HG02938 (cell line): ENCODE measurements around the gene TMEM273.
"Not testable (repeated sequence)": the region's sequence is repeated elsewhere in the genome, so short reads cannot be mapped to it uniquely, and the experiment has no call there.

Source experiments
- ATAC-seq: cut with Tn5 transposase; IDR thresholded peaks from one replicate; pipeline ENCODE4 v1.9.1; 2021; ENCODE audit warnings: mild to moderate bottlenecking, moderate library complexity; ENCODE audit not compliant: unreplicated experiment

TMEM273 gene

DNA sequence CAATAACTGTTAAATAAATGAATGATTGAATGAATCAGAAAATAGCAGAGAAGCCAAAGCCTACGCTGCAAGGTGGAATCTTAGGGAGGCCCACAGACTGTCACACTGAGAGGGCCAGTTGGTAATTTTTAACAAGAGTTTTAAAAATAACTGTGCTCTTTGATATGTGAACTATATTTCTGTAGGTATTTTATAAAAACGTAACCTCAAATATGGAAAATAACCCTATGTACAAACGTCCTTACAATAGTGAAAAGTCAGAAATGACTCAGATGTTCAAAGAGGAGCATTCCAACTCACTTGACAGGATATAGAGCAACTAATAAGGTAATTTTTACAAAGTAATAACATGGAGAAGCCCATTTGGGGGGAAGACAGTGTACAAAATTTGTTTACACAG lies 18.9 kb upstream of the TMEM273 start:
- peak; percentile 53 for ATAC-seq

- ATAC-seq, result no peak
Measured at GRCh38 chr10:49205206-49205605, 17.0 kb upstream of the TMEM273 start.

- ATAC-seq, result no peak
Measured at GRCh38 chr10:49204119-49204518, 15.9 kb upstream of the TMEM273 start.

GRCh38 chr10:49202266-49202665 lies 14.1 kb upstream of the TMEM273 start:
- no peak for ATAC-seq

- ATAC-seq, result no peak
Measured at GRCh38 chr10:49200854-49201253, 12.7 kb upstream of the TMEM273 start.

- no peak for ATAC-seq
Measured at GRCh38 chr10:49197171-49197570, 9.0 kb upstream of the TMEM273 start.

DNA sequence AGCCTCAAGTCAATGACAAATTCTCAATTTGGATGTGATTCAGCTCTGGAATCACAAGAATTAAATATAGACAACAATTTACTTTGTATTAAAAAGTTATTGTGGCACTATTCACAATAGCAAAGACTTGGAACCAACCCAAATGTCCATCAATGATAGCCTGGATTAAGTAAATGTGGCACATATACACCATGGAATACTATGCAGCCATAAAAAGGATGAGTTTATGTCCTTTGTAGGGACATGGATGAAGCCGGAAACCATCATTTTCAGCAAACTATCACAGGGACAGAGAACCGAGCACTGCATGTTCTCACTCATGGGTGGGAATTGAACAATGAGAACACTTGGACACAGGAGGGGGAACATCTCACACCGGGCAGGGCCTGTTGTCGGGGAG lies 7.7 kb upstream of the TMEM273 start:
- not testable (repeated sequence) for ATAC-seq

- no peak for ATAC-seq
Measured at GRCh38 chr10:49194212-49194920, 6.2 kb upstream of the TMEM273 start.

DNA sequence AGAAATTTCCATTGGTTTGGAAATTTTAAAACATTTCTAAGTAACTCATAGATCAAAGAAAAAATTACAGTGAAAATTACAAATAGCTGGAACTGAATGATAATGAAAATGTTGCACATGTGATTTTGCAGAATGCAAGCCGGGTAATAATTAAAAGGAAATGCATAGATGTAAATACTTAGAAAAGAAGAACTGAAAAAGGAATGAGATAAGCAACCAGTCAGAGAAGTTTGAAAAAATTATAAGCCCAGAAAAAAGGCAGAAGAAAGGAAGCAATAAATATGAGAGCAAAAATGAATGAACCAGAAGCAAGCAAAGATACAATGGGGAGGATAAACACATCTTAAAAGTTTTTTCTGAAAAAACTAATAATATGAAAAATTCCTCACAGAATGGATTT lies 3.2 kb upstream of the TMEM273 start:
- ATAC-seq, result no peak

DNA sequence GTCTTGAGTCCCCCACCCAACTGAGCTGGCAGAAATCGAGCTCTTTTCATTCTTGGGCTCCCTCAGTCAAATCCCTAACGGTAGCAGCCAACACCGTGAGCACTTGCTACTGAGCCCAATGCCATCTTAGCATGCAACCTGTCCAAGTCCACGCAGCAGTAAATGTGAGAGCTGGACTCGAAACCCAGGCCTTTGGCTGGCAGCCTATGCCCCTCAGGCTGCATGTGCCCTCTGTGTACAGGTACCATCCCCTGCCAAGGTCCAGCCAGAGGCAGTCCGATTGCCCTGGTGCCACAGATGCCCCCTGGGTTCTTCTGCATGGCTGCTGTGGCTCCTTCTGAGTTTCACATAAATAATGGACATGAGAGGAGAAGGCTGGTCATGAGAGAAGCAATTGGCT lies 1.2 kb upstream of the TMEM273 start:
- no peak for ATAC-seq

- no peak for ATAC-seq
Measured at GRCh38 chr10:49187044-49187484, 1.1 kb downstream of the TMEM273 start.

- no peak for ATAC-seq
Measured at GRCh38 chr10:49186613-49187012, 1.6 kb downstream of the TMEM273 start.

GRCh38 chr10:49185213-49185612 lies 3.0 kb downstream of the TMEM273 start:
- no peak for ATAC-seq

- no peak for ATAC-seq
Measured at GRCh38 chr10:49184642-49185111, 3.5 kb downstream of the TMEM273 start.

DNA sequence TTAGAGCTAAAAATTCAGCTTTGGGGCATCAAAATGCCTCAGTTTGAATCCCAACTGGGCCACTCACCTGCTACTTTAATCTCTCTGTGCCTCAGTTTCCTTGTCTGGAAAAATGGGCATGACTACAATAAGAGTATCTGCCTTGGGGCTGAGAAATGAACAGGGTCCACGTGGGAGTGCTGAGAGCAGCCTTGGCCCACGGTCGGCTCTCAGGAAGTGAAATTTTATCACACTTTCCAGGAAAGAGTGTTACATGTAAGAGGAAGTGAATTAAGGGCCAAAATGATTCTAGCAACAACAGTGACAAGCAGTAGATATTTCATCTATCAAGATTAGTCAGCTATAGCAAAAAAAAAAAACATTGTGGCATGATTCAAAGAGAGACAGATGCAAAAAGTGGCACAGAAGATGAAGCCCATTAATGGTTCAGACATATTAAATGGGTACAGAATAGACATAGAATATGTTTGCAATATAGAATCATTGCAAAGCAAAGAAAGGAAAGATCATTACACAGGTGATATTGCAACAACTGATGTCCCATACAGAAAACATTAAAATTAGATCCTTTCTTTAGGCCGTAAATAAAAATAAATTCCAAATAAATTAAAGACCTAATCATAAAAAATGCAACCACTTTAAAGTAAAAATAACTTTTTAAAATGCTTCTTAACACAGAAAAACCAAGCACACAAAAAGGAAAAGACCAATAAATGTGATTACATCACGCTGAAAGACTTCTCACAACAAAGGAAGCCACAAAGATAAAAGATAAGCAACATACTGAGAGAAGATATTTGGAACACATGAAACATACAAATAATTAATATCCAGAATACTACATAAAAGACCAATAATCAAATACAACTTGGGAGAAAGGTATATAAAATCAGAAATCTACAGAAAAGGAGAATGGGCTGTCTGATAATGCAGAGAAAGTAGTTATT lies 4.3 kb downstream of the TMEM273 start:
- no peak for ATAC-seq

GRCh38 chr10:49182776-49183175 lies 5.4 kb downstream of the TMEM273 start:
- no peak for ATAC-seq

DNA sequence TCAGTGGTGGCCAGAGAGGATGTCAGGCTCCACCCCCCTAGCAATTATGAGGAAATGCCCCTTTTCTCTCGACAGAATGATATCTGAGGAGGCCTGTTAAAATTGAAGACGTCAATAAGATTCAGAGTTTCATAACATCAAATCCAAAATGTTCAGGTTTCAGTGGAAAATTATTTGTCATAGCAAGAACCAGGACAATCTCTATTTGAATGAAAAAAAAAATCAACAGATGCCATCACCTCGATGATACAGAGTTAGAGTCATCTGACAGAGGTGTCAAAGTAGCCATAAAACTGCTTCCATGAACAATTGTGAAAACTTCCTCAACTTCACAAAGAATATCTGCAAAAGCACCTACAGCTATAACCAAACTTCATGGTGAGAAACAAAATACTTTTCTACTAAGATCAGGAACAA lies 7.7 kb downstream of the TMEM273 start:
- no peak for ATAC-seq

GRCh38 chr10:49179699-49180443 lies 8.3 kb downstream of the TMEM273 start:
- no peak for ATAC-seq

DNA sequence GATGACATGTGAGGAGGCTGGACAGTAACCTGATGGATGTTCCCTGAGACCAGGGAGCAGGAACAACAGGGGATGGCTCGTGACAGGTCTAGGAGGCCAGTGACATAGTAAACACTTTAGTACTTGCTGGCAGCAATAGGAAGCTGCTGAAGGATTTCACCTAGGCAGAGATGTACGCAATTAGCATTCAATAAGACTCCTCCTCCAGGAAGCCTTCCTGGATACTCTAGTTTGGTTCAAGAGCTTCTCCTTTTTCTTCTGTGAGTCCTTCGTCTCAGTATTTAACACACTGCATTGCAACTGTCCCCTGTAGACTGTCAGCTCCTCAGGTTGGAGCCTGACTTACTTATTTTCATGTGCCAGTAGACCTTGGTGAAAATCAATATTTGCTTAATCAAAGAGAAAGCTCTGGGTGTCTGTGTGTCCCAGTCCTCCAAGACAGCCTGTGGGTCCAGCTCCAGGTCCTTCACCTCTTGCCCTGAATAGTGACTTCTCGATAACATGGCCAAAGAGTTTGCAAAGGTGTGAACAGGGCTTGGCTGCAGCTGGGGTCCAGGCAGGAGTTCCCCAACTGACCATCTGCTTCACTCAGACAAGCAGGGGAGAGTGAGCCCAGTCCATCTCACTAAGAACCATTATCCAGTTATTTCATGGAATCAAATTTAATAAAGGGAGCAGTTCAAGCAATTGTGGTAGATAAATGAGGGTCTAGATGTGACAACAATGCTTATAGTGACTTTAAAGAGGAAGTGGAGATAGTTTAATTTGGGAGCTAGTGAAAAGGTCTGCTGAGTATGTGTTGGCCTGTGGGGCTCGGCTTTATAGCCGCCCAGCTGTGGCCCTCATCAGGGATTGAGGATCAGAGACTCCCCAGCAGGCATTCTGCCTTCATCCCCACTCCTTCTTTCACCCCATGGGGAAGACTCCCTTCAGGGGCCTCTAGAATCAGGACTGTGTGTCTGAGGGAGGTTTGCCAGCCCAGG lies 9.4 kb downstream of the TMEM273 start:
- no peak for ATAC-seq
